GM12878 (cell line): ENCODE data around the gene LPCAT2.

ENCODE experiments used
- ATF3 ChIP-seq: IDR thresholded peaks from 2 replicates; pipeline ENCODE4 v1.6.1; 2011; ENCODE audit warnings: low read depth, mild to moderate bottlenecking, low read length, moderate library complexity, borderline replicate concordance; ENCODE audit errors: extremely low read depth
- CTCF ChIP-seq, 3 experiments: IDR thresholded peaks in 2 of 3; conservative IDR thresholded peaks in 1 of 3; 2 replicates each; pipeline ENCODE4 v1.5.1; 2011; ENCODE audit warnings: low read depth in 3 of 3, low read length in 3 of 3, mild to moderate bottlenecking in 3 of 3, control low read depth in 2 of 3, moderate library complexity in 2 of 3, inconsistent platforms in 1 of 3, mixed read lengths in 1 of 3; ENCODE audit not compliant: control insufficient read depth in 2 of 3, insufficient read depth in 1 of 3; ENCODE audit errors: extremely low read depth in 1 of 3
- HDGF ChIP-seq: fragments of 450-650 bp; IDR thresholded peaks from 2 replicates; pipeline ENCODE4 v1.6.1; 2016; ENCODE audit warnings: antibody characterized with exemption
- JUND ChIP-seq: IDR thresholded peaks from 2 replicates; pipeline ENCODE4 v1.6.1; 2012; ENCODE audit warnings: low read depth, mild to moderate bottlenecking, low read length, improper control_type of control experiment, moderate library complexity
- PKNOX1 ChIP-seq: fragments of 450-650 bp; IDR thresholded peaks from 2 replicates; pipeline ENCODE4 v1.6.1; 2016; ENCODE audit warnings: mild to moderate bottlenecking
- POLR2AphosphoS5 ChIP-seq: IDR thresholded peaks from 2 replicates; pipeline ENCODE4 v1.6.1; 2011; ENCODE audit warnings: mild to moderate bottlenecking, low read length, inconsistent platforms
- SMAD1 ChIP-seq: fragments of 450-650 bp; IDR thresholded peaks from 2 replicates; pipeline ENCODE4 v1.6.1; 2018; ENCODE audit warnings: mild to moderate bottlenecking, low read depth; ENCODE audit not compliant: partially characterized antibody
- TAF1 ChIP-seq: IDR thresholded peaks from 2 replicates; pipeline ENCODE4 v1.6.1; 2011; ENCODE audit warnings: mild to moderate bottlenecking, low read depth, low read length, borderline replicate concordance

- TF ChIP-seq TAF1 (no peak), PKNOX1 (no peak), ATF3 (no peak), CTCF (IDR thresholded peaks at IDR 0.05 in 2 of 3, conservative IDR thresholded peaks at IDR 0.05 in 1 of 3; ENCODE audit: control insufficient read depth in 2 of 3, extremely low read depth in 1 of 3, insufficient read depth in 1 of 3, low read depth in 3 of 3, low read length in 3 of 3) (no peak), HDGF (no peak), JUND (no peak), POLR2AphosphoS5 (no peak), SMAD1 (no peak)
Observed at GRCh38 chr16:55592306-55592705, 83.4 kb downstream of the LPCAT2 start.
